ENCODE measurements around the gene PDX1. TPM values are rescaled to one million over a fixed set of nuclear protein-coding genes. Genes with fewer than 3 reads are reported as not detected.

The PDX1 gene
- total RNA-seq, 2 donors from 2014 or later: not detected

- no peak for DNase-seq (ENCODE audit: low spot score)
- TF ChIP-seq, protein P1, sequence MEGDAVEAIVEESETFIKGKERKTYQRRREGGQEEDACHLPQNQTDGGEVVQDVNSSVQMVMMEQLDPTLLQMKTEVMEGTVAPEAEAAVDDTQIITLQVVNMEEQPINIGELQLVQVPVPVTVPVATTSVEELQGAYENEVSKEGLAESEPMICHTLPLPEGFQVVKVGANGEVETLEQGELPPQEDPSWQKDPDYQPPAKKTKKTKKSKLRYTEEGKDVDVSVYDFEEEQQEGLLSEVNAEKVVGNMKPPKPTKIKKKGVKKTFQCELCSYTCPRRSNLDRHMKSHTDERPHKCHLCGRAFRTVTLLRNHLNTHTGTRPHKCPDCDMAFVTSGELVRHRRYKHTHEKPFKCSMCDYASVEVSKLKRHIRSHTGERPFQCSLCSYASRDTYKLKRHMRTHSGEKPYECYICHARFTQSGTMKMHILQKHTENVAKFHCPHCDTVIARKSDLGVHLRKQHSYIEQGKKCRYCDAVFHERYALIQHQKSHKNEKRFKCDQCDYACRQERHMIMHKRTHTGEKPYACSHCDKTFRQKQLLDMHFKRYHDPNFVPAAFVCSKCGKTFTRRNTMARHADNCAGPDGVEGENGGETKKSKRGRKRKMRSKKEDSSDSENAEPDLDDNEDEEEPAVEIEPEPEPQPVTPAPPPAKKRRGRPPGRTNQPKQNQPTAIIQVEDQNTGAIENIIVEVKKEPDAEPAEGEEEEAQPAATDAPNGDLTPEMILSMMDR (IDR thresholded peaks at IDR 0.05): no peak
- H3K36me3 ChIP-seq: no peaks in the 10 kb centered on the region
- H3K4me3 ChIP-seq: peak overlapping the region in 1 of 2 donors; percentile 38
- no peak overlapping the region for H3K27ac ChIP-seq
- peaks cover 0 to 16% of the 10 kb centered on the region in 2 donors for H3K4me1 ChIP-seq
- peaks cover 30 to 54% of the 10 kb centered on the region in 2 donors for H3K27me3 ChIP-seq
- no peaks in the 10 kb centered on the region for H3K9me3 ChIP-seq
Measured at GRCh38 chr13:27959976-27960361, 40.2 kb downstream of the PDX1 start.

GRCh38 chr13:27960362-27961226 is 40.8 kb downstream of the PDX1 start:
- DNase-seq (ENCODE audit: low spot score): no peak
- H3K27me3 ChIP-seq: peaks cover 28 to 50% of the 10 kb centered on the region in 2 donors
- TF ChIP-seq, protein P1 (IDR thresholded peaks at IDR 0.05): peak in 1 of 2 donors; percentile 50
- H3K4me3 ChIP-seq: peak overlapping the region; percentile 4 to 38
- H3K36me3 ChIP-seq: no peaks in the 10 kb centered on the region
- no peak overlapping the region for H3K27ac ChIP-seq
- H3K9me3 ChIP-seq: no peaks in the 10 kb centered on the region
- peaks cover 0 to 16% of the 10 kb centered on the region in 2 donors for H3K4me1 ChIP-seq

DNA sequence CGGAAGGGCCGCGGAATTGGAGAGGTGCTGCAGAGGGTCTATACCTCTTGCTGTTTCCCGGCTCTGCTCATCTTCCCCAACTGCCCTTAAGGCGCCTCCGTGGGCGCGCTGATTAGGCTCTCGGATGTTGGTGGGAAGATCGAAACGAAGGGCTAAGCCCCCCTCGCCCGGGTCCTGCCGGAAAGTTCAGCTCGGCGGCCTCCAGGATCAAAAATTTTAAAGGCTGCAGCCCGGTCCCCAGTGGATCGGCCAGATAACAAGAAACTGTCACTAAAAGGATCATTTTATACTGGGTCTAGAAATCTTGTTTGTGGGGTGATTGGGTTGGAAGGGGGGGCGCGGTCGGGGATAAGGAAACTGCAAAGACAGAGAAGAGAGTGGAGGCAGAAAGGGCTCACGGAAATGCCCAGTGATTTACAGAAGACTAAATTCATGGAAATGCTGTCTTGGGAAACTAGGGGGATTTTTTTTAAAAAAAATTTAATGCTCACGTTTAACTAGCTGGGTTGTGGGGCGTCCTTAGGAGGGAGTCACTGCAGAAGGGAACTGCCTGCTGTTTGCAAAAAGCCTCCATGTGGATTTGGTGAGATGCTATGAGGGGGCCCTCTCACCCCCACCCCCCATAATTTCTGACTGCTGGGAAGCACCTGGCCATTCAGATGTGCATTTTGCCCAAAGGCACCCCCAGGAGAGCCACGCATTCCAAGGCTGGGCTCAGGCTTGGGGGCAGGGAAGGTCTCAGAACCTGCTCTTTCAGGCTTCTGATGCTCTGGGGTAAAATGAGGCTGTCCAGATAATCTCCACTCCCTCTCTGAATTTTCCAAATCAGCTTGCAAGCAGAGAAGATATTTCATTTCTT is 41.7 kb downstream of the PDX1 start:
- peaks cover 24 to 49% of the 10 kb centered on the region in 2 donors for H3K27me3 ChIP-seq
- DNase-seq (ENCODE audit: low spot score): no peak
- TF ChIP-seq, protein P1 (IDR thresholded peaks at IDR 0.05): no peak
- no peak overlapping the region for H3K27ac ChIP-seq
- no peaks in the 10 kb centered on the region for H3K36me3 ChIP-seq
- H3K4me3 ChIP-seq: peak overlapping the region; percentile 4 to 38
- peaks cover 0 to 20% of the 10 kb centered on the region in 2 donors for H3K4me1 ChIP-seq
- H3K9me3 ChIP-seq: no peaks in the 10 kb centered on the region

DNA sequence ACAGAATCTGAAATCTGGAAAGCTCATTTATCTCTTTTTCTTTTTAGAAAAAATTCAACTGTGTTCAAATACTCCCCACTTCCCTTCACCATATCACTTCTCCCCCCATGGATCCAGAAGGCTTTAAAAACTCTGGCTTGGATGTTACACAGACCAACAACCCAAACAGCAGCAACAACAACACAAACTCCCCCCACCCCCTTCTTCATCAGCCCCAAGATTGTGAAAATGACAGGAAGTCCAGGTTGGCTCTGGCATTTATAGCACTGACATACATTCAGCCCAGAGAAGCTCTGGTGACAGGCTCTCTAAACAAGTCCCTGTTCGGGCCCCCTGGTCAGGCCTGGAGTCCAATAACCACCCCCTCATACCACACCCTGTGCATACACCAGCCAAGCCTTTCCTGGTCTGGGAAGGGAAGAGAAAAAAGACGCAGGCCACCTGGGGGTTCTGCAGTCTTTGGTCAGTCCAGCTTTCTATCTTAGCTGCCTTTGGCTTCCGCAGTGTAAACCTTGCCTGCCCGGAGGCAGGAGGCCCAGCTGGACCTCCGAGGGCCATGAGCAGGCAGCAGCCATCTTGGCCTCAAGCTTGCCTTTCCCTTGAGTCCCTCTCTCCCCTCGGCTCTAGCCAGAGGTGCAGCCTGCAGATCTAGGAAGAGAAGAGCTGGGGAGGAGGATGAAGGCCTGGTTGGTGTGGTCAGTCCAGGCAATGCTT is 42.5 kb downstream of the PDX1 start:
- no peak overlapping the region for H3K27ac ChIP-seq
- DNase-seq (ENCODE audit: low spot score): no peak
- H3K36me3 ChIP-seq: no peaks in the 10 kb centered on the region
- TF ChIP-seq, protein P1 (IDR thresholded peaks at IDR 0.05): no peak
- no peaks in the 10 kb centered on the region for H3K9me3 ChIP-seq
- no peak overlapping the region for H3K4me3 ChIP-seq
- H3K4me1 ChIP-seq: peaks cover 0 to 28% of the 10 kb centered on the region in 2 donors
- H3K27me3 ChIP-seq: peaks cover 16 to 50% of the 10 kb centered on the region in 2 donors

DNA sequence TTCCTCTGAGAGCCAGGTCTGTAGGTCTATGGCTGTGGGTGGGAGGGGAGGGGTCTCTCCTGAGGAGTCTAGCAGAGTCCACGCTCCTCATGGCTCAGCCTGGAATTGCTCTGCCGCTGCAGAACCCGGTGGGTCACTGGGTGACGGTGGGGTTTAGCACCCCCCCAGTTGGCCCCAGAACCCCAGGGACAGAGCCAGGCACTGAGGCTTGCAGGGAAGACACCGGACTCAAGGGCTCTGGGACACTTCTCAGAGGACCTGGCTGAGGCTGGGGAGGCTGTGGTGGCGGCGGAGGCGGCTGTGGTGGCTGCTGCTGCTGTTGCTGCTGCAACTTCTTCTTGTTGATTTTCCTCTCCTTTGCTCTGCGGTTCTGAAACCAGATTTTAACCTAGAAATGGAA is 43.2 kb downstream of the PDX1 start:
- Histone ChIP-seq H3K27ac (no peak overlapping the region), H3K27me3 (peaks cover 13 to 55% of the 10 kb centered on the region in 2 donors), H3K4me3 (no peak overlapping the region), H3K36me3 (no peaks in the 10 kb centered on the region), H3K9me3 (no peaks in the 10 kb centered on the region), H3K4me1 (peaks cover 0 to 34% of the 10 kb centered on the region in 2 donors)
- no peak for DNase-seq (ENCODE audit: low spot score)
- TF ChIP-seq, protein P1 (IDR thresholded peaks at IDR 0.05): no peak

Measured in right atrium auricular region (tissue), 2 donors.